Neural progenitor cell (in vitro differentiated cells): Measurements from ENCODE around the gene ACTR6. TPM values are rescaled to one million over a fixed set of nuclear protein-coding genes. Genes with fewer than 3 reads are reported as not detected.

Source experiments
- DNase-seq: peaks from one replicate; pipeline ENCODE4 v3.0.0-alpha.2; 2016; ENCODE audit warnings: low spot score
- H2AFZ ChIP-seq: fragments of 200-600 bp; sonication (generic); replicated peaks from 2 replicates; pipeline ENCODE4 v1.6.1; 2016; ENCODE audit warnings: antibody characterized with exemption
- H3F3A ChIP-seq: fragments of 200-600 bp; sonication (generic); 2 replicates; pipeline ENCODE4 v1.6.1; 2016; ENCODE audit warnings: antibody characterized with exemption, low read depth
- H3K27ac ChIP-seq: fragments of 200-600 bp; sonication (generic); 2 replicates; pipeline ENCODE4 v1.5.1; 2016; ENCODE audit warnings: mild to moderate bottlenecking
- H3K27me3 ChIP-seq: fragments of 200-600 bp; sonication (generic); 2 replicates; pipeline ENCODE4 v1.6.1; 2016; ENCODE audit warnings: mild to moderate bottlenecking, moderate library complexity
- H3K36me3 ChIP-seq: fragments of 200-600 bp; sonication (generic); 2 replicates; pipeline ENCODE4 v1.5.1; 2016
- H3K4me1 ChIP-seq: fragments of 200-600 bp; sonication (generic); 2 replicates; pipeline ENCODE4 v1.6.1; 2016; ENCODE audit warnings: mixed run types
- H3K4me2 ChIP-seq: fragments of 200-600 bp; sonication (generic); 2 replicates; pipeline ENCODE4 v1.6.1; 2016
- H3K4me3 ChIP-seq: fragments of 200-600 bp; sonication (generic); 2 replicates; pipeline ENCODE4 v1.5.1; 2016
- H3K79me2 ChIP-seq: fragments of 200-600 bp; sonication (generic); 2 replicates; pipeline ENCODE4 v1.6.1; 2016; ENCODE audit warnings: low read depth
- H3K9ac ChIP-seq: fragments of 200-600 bp; sonication (generic); 2 replicates; pipeline ENCODE4 v1.6.1; 2016
- H3K9me3 ChIP-seq: fragments of 200-600 bp; sonication (generic); 2 replicates; pipeline ENCODE4 v1.5.1; 2016; ENCODE audit warnings: low read depth
- H4K20me1 ChIP-seq: fragments of 200-600 bp; sonication (generic); 2 replicates; pipeline ENCODE4 v1.6.1; 2016; ENCODE audit warnings: low read depth
- H3K27ac Mint-ChIP-seq: 3 replicates; pipeline ENCODE4 v1.8.0; 2021; ENCODE audit warnings: mixed read lengths
- H3K27me3 Mint-ChIP-seq: 2 replicates; pipeline ENCODE4 v1.8.0; 2022; ENCODE audit warnings: low read depth, mild to moderate bottlenecking, inconsistent platforms, moderate library complexity, mixed read lengths; ENCODE audit not compliant: insufficient read depth
- H3K36me3 Mint-ChIP-seq: 3 replicates; pipeline ENCODE4 v1.8.0; 2021; ENCODE audit warnings: mixed read lengths
- H3K4me1 Mint-ChIP-seq: 3 replicates; pipeline ENCODE4 v1.8.0; 2021; ENCODE audit warnings: mixed read lengths
- H3K4me3 Mint-ChIP-seq: 3 replicates; pipeline ENCODE4 v1.8.0; 2021; ENCODE audit warnings: mild to moderate bottlenecking, moderate library complexity, mixed read lengths
- H3K9me3 Mint-ChIP-seq: 3 replicates; pipeline ENCODE4 v1.8.0; 2020; ENCODE audit warnings: mixed read lengths
- CTCF ChIP-seq: fragments of 200-600 bp; sonication (generic); IDR thresholded peaks from 2 replicates; pipeline ENCODE4 v1.5.1; 2017; ENCODE audit warnings: antibody characterized with exemption, mild to moderate bottlenecking
- EZH2 ChIP-seq: fragments of 200-600 bp; sonication (generic); IDR thresholded peaks from 2 replicates; pipeline ENCODE4 v1.6.1; 2017; ENCODE audit warnings: antibody characterized with exemption, mild to moderate bottlenecking, moderate library complexity
- EZH2phosphoT487 ChIP-seq: fragments of 200-600 bp; sonication (generic); IDR thresholded peaks from 2 replicates; pipeline ENCODE4 v1.6.1; 2017; ENCODE audit warnings: antibody characterized with exemption
- total RNA-seq: library from RNA; depleted of rRNA; stranded (reverse); fragments of >200 nt; gene quantifications from 2 replicates; pipeline ENCODE4 v1.2.3, GENCODE V29; 2015; ENCODE audit warnings: low replicate concordance

ACTR6 gene
- total RNA-seq, 1 donor from 2014 or later, result 87.8 TPM

GRCh38 chr12:100239589-100239988 is 39.0 kb downstream of the ACTR6 start:
- Histone ChIP-seq H3K4me2 (no peak overlapping the region), H3K4me1 (no peaks in the 10 kb centered on the region), H2AFZ (no peak overlapping the region), H3K27ac (no peak overlapping the region), H3K27me3 (no peaks in the 10 kb centered on the region), H3K79me2 (no peaks in the 10 kb centered on the region), H3K9me3 (no peaks in the 10 kb centered on the region), H3K9ac (no peak overlapping the region), H3F3A (no peaks in the 10 kb centered on the region), H4K20me1 (no peaks in the 10 kb centered on the region), H3K36me3 (no peaks in the 10 kb centered on the region), H3K4me3 (no peak overlapping the region)
- Mint-ChIP-seq H3K9me3 (no peaks in the 10 kb centered on the region), H3K4me1 (no peaks in the 10 kb centered on the region), H3K27me3 (no peaks in the 10 kb centered on the region), H3K27ac (no peak overlapping the region), H3K36me3 (peaks cover 2% of the 10 kb centered on the region), H3K4me3 (no peak overlapping the region)
- no peak for DNase-seq
- TF ChIP-seq CTCF, result no peak
- no peak for TF ChIP-seq EZH2phosphoT487
- TF ChIP-seq EZH2, result no peak

GRCh38 chr12:100243137-100243536 is 42.5 kb downstream of the ACTR6 start:
- no peak overlapping the region for H3K27ac Mint-ChIP-seq
- no peak overlapping the region for H3K4me3 Mint-ChIP-seq
- H3K36me3 ChIP-seq, result no peaks in the 10 kb centered on the region
- no peak for DNase-seq
- H2AFZ ChIP-seq, result no peak overlapping the region
- no peaks in the 10 kb centered on the region for H3K4me1 Mint-ChIP-seq
- no peaks in the 10 kb centered on the region for H3K79me2 ChIP-seq
- H3K4me2 ChIP-seq, result no peak overlapping the region
- H3K36me3 Mint-ChIP-seq, result no peaks in the 10 kb centered on the region
- H3K27me3 ChIP-seq, result no peaks in the 10 kb centered on the region
- H3K9ac ChIP-seq, result no peak overlapping the region
- H3K4me1 ChIP-seq, result no peaks in the 10 kb centered on the region
- H3K9me3 ChIP-seq, result no peaks in the 10 kb centered on the region
- peaks cover 2% of the 10 kb centered on the region for H3K27me3 Mint-ChIP-seq
- H3K9me3 Mint-ChIP-seq, result no peaks in the 10 kb centered on the region
- H3K27ac ChIP-seq, result no peak overlapping the region
- H3K4me3 ChIP-seq, result no peak overlapping the region
- no peaks in the 10 kb centered on the region for H4K20me1 ChIP-seq
- H3F3A ChIP-seq, result no peaks in the 10 kb centered on the region
- TF ChIP-seq CTCF (no peak), EZH2phosphoT487 (no peak), EZH2 (no peak)

GRCh38 chr12:100247765-100248164 is 47.1 kb downstream of the ACTR6 start:
- H4K20me1 ChIP-seq, result no peaks in the 10 kb centered on the region
- H3K27ac Mint-ChIP-seq, result no peak overlapping the region
- H3K9me3 ChIP-seq, result no peaks in the 10 kb centered on the region
- H3K27me3 Mint-ChIP-seq, result peaks cover 2% of the 10 kb centered on the region
- H3K27ac ChIP-seq, result no peak overlapping the region
- no peaks in the 10 kb centered on the region for H3K9me3 Mint-ChIP-seq
- H3K9ac ChIP-seq, result no peak overlapping the region
- no peaks in the 10 kb centered on the region for H3K36me3 Mint-ChIP-seq
- H3K36me3 ChIP-seq, result no peaks in the 10 kb centered on the region
- no peaks in the 10 kb centered on the region for H3K79me2 ChIP-seq
- H3K4me3 ChIP-seq, result no peak overlapping the region
- no peak for TF ChIP-seq EZH2
- no peak for TF ChIP-seq EZH2phosphoT487
- TF ChIP-seq CTCF, result no peak
- H2AFZ ChIP-seq, result no peak overlapping the region
- H3K4me2 ChIP-seq, result no peak overlapping the region
- H3K4me1 ChIP-seq, result no peaks in the 10 kb centered on the region
- H3F3A ChIP-seq, result no peaks in the 10 kb centered on the region
- no peaks in the 10 kb centered on the region for H3K27me3 ChIP-seq
- no peaks in the 10 kb centered on the region for H3K4me1 Mint-ChIP-seq
- no peak for DNase-seq
- no peak overlapping the region for H3K4me3 Mint-ChIP-seq

- H3K27me3 Mint-ChIP-seq, result peaks cover 2% of the 10 kb centered on the region
- no peak overlapping the region for H3K27ac ChIP-seq
- H3K9me3 ChIP-seq, result no peaks in the 10 kb centered on the region
- H3K79me2 ChIP-seq, result no peaks in the 10 kb centered on the region
- H3K4me2 ChIP-seq, result no peak overlapping the region
- no peak overlapping the region for H3K27ac Mint-ChIP-seq
- no peaks in the 10 kb centered on the region for H3K36me3 Mint-ChIP-seq
- no peaks in the 10 kb centered on the region for H4K20me1 ChIP-seq
- H2AFZ ChIP-seq, result no peak overlapping the region
- no peaks in the 10 kb centered on the region for H3F3A ChIP-seq
- H3K4me1 ChIP-seq, result no peaks in the 10 kb centered on the region
- H3K36me3 ChIP-seq, result no peaks in the 10 kb centered on the region
- no peak for DNase-seq
- no peak overlapping the region for H3K9ac ChIP-seq
- no peaks in the 10 kb centered on the region for H3K4me1 Mint-ChIP-seq
- H3K4me3 ChIP-seq, result no peak overlapping the region
- H3K27me3 ChIP-seq, result no peaks in the 10 kb centered on the region
- TF ChIP-seq EZH2 (no peak), EZH2phosphoT487 (no peak), CTCF (no peak)
- H3K9me3 Mint-ChIP-seq, result no peaks in the 10 kb centered on the region
- H3K4me3 Mint-ChIP-seq, result no peak overlapping the region
These were observed 48.3 kb downstream of the ACTR6 start for GRCh38 chr12:100248886-100249285.
